Measurements from ENCODE around the gene SAMSN1. TPM values are rescaled to one million over a fixed set of nuclear protein-coding genes. Genes with fewer than 3 reads are reported as not detected.
"Not testable (repeated sequence)": the region's sequence is repeated elsewhere in the genome, so short reads cannot be mapped to it uniquely, and the experiment has no call there.

The SAMSN1 gene
- total and polyA plus RNA-seq, 2 experiments from 2014 or later: 3.2 to 5.4 TPM

DNA sequence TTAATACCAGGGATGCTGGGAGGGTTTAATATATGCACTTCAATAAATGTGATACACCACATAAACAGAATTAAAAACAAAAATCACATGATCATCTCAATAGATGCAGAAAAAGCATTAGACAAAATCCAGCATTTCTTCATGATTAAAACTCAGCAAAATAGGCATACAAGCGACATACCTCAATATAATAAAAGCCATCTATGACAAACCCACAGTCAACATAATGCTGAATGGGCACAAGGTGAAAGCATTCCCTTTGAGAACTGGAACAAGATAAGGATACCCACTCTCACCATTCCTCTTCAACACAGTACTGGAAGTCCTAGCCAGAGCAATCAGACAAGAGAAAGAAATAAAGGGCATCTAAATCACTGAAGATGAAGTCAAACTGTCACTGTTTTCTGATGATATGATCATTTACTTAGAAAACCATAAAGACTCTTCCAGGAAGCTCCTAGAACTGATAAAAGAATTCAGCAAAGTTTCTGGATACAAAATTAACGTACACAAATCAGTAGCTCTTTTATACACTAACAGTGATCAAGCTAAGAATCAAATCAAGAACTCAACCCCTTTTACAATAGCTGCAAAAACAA lies 39.2 kb downstream of the SAMSN1 start:
- not testable (repeated sequence) for H3K4me2 ChIP-seq; DNase-seq (ENCODE audit: low spot score); H3K27me3 ChIP-seq (ENCODE audit: insufficient read depth); H3K4me3 Mint-ChIP-seq; H3K27ac Mint-ChIP-seq; H4K20me1 ChIP-seq (replicated peaks; ENCODE audit: insufficient read depth); H3K4me1 Mint-ChIP-seq; H3K36me3 ChIP-seq (ENCODE audit: insufficient read depth); H2AFZ ChIP-seq; H3K4me1 ChIP-seq (ENCODE audit: insufficient read depth); H3K27me3 Mint-ChIP-seq (ENCODE audit: insufficient read depth, low read depth, poor library complexity); H3K79me2 ChIP-seq (replicated peaks; ENCODE audit: insufficient read depth); ATAC-seq; H3F3A ChIP-seq (replicated peaks; ENCODE audit: low read depth); H3K36me3 Mint-ChIP-seq (ENCODE audit: low read depth); H3K9me2 ChIP-seq (ENCODE audit: insufficient read depth); H3K9me3 Mint-ChIP-seq; H3K27ac ChIP-seq (ENCODE audit: low read depth); H3K4me3 ChIP-seq

- H3K4me2 ChIP-seq: no peak overlapping the region
- H3F3A ChIP-seq (replicated peaks; ENCODE audit: low read depth): no peaks in the 10 kb centered on the region
- no peak for ATAC-seq
- no peak overlapping the region for H2AFZ ChIP-seq
- H3K4me3 ChIP-seq: no peak overlapping the region
- no peaks in the 10 kb centered on the region for H3K27me3 ChIP-seq (ENCODE audit: insufficient read depth)
- Mint-ChIP-seq H3K27me3 (ENCODE audit: insufficient read depth, low read depth, poor library complexity) (no peaks in the 10 kb centered on the region), H3K4me3 (no peak overlapping the region), H3K4me1 (peaks cover 14% of the 10 kb centered on the region), H3K27ac (no peak overlapping the region), H3K9me3 (no peaks in the 10 kb centered on the region), H3K36me3 (ENCODE audit: low read depth) (no peaks in the 10 kb centered on the region)
- H3K79me2 ChIP-seq (replicated peaks; ENCODE audit: insufficient read depth): no peaks in the 10 kb centered on the region
- H4K20me1 ChIP-seq (replicated peaks; ENCODE audit: insufficient read depth): no peaks in the 10 kb centered on the region
- no peak for DNase-seq (ENCODE audit: low spot score)
- H3K27ac ChIP-seq (ENCODE audit: low read depth): no peak overlapping the region
- peaks cover 4% of the 10 kb centered on the region for H3K9me2 ChIP-seq (ENCODE audit: insufficient read depth)
- peaks cover 7% of the 10 kb centered on the region for H3K4me1 ChIP-seq (ENCODE audit: insufficient read depth)
- H3K36me3 ChIP-seq (ENCODE audit: insufficient read depth): no peaks in the 10 kb centered on the region
- TF ChIP-seq REST (IDR thresholded peaks at IDR 0.05; ENCODE audit: unreplicated experiment): no peak
- no peak for TF ChIP-seq NANOG (IDR thresholded peaks at IDR 0.05; ENCODE audit: borderline replicate concordance)
- TF ChIP-seq, protein P1, sequence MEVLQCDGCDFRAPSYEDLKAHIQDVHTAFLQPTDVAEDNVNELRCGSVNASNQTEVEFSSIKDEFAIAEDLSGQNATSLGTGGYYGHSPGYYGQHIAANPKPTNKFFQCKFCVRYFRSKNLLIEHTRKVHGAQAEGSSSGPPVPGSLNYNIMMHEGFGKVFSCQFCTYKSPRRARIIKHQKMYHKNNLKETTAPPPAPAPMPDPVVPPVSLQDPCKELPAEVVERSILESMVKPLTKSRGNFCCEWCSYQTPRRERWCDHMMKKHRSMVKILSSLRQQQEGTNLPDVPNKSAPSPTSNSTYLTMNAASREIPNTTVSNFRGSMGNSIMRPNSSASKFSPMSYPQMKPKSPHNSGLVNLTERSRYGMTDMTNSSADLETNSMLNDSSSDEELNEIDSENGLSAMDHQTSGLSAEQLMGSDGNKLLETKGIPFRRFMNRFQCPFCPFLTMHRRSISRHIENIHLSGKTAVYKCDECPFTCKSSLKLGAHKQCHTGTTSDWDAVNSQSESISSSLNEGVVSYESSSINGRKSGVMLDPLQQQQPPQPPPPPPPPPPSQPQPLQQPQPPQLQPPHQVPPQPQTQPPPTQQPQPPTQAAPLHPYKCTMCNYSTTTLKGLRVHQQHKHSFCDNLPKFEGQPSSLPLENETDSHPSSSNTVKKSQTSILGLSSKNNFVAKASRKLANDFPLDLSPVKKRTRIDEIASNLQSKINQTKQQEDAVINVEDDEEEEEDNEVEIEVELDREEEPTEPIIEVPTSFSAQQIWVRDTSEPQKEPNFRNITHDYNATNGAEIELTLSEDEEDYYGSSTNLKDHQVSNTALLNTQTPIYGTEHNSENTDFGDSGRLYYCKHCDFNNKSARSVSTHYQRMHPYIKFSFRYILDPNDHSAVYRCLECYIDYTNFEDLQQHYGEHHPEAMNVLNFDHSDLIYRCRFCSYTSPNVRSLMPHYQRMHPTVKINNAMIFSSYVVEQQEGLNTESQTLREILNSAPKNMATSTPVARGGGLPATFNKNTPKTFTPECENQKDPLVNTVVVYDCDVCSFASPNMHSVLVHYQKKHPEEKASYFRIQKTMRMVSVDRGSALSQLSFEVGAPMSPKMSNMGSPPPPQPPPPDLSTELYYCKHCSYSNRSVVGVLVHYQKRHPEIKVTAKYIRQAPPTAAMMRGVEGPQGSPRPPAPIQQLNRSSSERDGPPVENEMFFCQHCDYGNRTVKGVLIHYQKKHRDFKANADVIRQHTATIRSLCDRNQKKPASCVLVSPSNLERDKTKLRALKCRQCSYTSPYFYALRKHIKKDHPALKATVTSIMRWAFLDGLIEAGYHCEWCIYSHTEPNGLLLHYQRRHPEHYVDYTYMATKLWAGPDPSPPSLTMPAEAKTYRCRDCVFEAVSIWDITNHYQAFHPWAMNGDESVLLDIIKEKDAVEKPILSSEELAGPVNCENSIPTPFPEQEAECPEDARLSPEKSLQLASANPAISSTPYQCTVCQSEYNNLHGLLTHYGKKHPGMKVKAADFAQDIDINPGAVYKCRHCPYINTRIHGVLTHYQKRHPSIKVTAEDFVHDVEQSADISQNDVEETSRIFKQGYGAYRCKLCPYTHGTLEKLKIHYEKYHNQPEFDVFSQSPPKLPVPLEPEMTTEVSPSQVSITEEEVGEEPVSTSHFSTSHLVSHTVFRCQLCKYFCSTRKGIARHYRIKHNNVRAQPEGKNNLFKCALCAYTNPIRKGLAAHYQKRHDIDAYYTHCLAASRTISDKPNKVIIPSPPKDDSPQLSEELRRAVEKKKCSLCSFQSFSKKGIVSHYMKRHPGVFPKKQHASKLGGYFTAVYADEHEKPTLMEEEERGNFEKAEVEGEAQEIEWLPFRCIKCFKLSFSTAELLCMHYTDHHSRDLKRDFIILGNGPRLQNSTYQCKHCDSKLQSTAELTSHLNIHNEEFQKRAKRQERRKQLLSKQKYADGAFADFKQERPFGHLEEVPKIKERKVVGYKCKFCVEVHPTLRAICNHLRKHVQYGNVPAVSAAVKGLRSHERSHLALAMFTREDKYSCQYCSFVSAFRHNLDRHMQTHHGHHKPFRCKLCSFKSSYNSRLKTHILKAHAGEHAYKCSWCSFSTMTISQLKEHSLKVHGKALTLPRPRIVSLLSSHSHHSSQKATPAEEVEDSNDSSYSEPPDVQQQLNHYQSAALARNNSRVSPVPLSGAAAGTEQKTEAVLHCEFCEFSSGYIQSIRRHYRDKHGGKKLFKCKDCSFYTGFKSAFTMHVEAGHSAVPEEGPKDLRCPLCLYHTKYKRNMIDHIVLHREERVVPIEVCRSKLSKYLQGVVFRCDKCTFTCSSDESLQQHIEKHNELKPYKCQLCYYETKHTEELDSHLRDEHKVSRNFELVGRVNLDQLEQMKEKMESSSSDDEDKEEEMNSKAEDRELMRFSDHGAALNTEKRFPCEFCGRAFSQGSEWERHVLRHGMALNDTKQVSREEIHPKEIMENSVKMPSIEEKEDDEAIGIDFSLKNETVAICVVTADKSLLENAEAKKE (CRISPR knock-in tag; IDR thresholded peaks at IDR 0.05): no peak
- no peak for TF ChIP-seq STAT1 (IDR thresholded peaks at IDR 0.05; ENCODE audit: unreplicated experiment)
- no peak for TF ChIP-seq ZNF114 (CRISPR knock-in tag; IDR thresholded peaks at IDR 0.05)
- TF ChIP-seq JUNB (IDR thresholded peaks at IDR 0.05; ENCODE audit: unreplicated experiment): no peak
- TF ChIP-seq, protein P2, sequence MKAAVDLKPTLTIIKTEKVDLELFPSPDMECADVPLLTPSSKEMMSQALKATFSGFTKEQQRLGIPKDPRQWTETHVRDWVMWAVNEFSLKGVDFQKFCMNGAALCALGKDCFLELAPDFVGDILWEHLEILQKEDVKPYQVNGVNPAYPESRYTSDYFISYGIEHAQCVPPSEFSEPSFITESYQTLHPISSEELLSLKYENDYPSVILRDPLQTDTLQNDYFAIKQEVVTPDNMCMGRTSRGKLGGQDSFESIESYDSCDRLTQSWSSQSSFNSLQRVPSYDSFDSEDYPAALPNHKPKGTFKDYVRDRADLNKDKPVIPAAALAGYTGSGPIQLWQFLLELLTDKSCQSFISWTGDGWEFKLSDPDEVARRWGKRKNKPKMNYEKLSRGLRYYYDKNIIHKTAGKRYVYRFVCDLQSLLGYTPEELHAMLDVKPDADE (IDR thresholded peaks at IDR 0.05): no peak
- no peak for TF ChIP-seq EZH2phosphoT487 (IDR thresholded peaks at IDR 0.05; ENCODE audit: unreplicated experiment)
- no peak for TF ChIP-seq ZNF331 (CRISPR knock-in tag; IDR thresholded peaks at IDR 0.05; ENCODE audit: low read depth)
- no peak for TF ChIP-seq CTCF (conservative IDR thresholded peaks at IDR 0.05; ENCODE audit: low read depth in 2 of 2)
Observed at GRCh38 chr21:14500873-14501272, 45.2 kb downstream of the SAMSN1 start.
